GM21825 (cell line): ENCODE results near the gene DNAH6.

ENCODE experiments used
- ATAC-seq: cut with Tn5 transposase; IDR thresholded peaks from one replicate; pipeline ENCODE4 v1.9.1; 2021; ENCODE audit warnings: mild to moderate bottlenecking, moderate library complexity; ENCODE audit not compliant: unreplicated experiment

DNAH6 gene

GRCh38 chr2:84687498-84688149, 171.3 kb downstream of the DNAH6 start:
- no peak for ATAC-seq

GRCh38 chr2:84690225-84690624, 173.9 kb downstream of the DNAH6 start:
- ATAC-seq, result no peak

GRCh38 chr2:84694088-84694622, 177.9 kb downstream of the DNAH6 start:
- no peak for ATAC-seq

GRCh38 chr2:84697895-84698294, 181.6 kb downstream of the DNAH6 start:
- ATAC-seq, result no peak

GRCh38 chr2:84700006-84700405, 183.7 kb downstream of the DNAH6 start:
- no peak for ATAC-seq

- ATAC-seq, result no peak
These were observed 185.6 kb downstream of the DNAH6 start for GRCh38 chr2:84701880-84702279.

- no peak for ATAC-seq
These were observed 186.6 kb downstream of the DNAH6 start for GRCh38 chr2:84702941-84703340.

- no peak for ATAC-seq
These were observed 187.5 kb downstream of the DNAH6 start for GRCh38 chr2:84703831-84704230.

- ATAC-seq, result no peak
These were observed 188.4 kb downstream of the DNAH6 start for GRCh38 chr2:84704505-84705244.

- ATAC-seq, result no peak
These were observed 189.6 kb downstream of the DNAH6 start for GRCh38 chr2:84705858-84706257.

GRCh38 chr2:84708442-84708841, 192.1 kb downstream of the DNAH6 start:
- ATAC-seq, result no peak

- ATAC-seq, result no peak
These were observed 195.4 kb downstream of the DNAH6 start for GRCh38 chr2:84711651-84712050.

- no peak for ATAC-seq
These were observed 197.1 kb downstream of the DNAH6 start for GRCh38 chr2:84713441-84713840.

- ATAC-seq, result no peak
These were observed 200.3 kb downstream of the DNAH6 start for GRCh38 chr2:84716564-84716963.

- no peak for ATAC-seq
These were observed 201.0 kb downstream of the DNAH6 start for GRCh38 chr2:84717302-84717701.

- no peak for ATAC-seq
These were observed 203.1 kb downstream of the DNAH6 start for GRCh38 chr2:84719434-84719833.

GRCh38 chr2:84723831-84724230, 207.5 kb downstream of the DNAH6 start:
- ATAC-seq, result no peak

GRCh38 chr2:84725717-84726116, 209.4 kb downstream of the DNAH6 start:
- ATAC-seq, result no peak

- ATAC-seq, result no peak
These were observed 211.0 kb downstream of the DNAH6 start for GRCh38 chr2:84727315-84727714.

GRCh38 chr2:84729224-84729623, 212.9 kb downstream of the DNAH6 start:
- no peak for ATAC-seq

GRCh38 chr2:84731185-84731584, 214.9 kb downstream of the DNAH6 start:
- ATAC-seq, result no peak
